ENCODE results near the gene CXCL3. TPM values are rescaled to one million over a fixed set of nuclear protein-coding genes. Genes with fewer than 3 reads are reported as not detected.

The CXCL3 gene
- polyA plus RNA-seq, 2 of the 4 experiments (the other 2 are of a cell fraction): 5.1 to 17.9 TPM

- ATAC-seq (no peak), FAIRE-seq (no peak), DNase-seq (ENCODE audit: low read depth in 1 of 2, low spot score in 1 of 2) (no peak)
- CTCF ChIA-PET: interaction anchor here (2.9 to 4.4 kb wide), 3 partner anchors 38 to 134 kb away, joined by 22 to 30 read pairs (median 23); partner anchors contain the start of genes CXCL2 and CXCL3
- H3K4me2 ChIP-seq: no peak overlapping the region
- H3K4me3 ChIP-seq: no peak overlapping the region
- POLR2A ChIA-PET: no interaction called here
- 88% methylated on average over 6 of the region's 6 CpGs for WGBS (ENCODE audit: missing lambda C conversion rate)
- peaks cover 28% of the 10 kb centered on the region for H3K4me1 ChIP-seq
- TF ChIP-seq ZSCAN20 (CRISPR knock-in tag; IDR thresholded peaks at IDR 0.05) (no peak), ZFP36 (IDR thresholded peaks at IDR 0.05; ENCODE audit: borderline replicate concordance, partially characterized antibody) (no peak), ESRRA (IDR thresholded peaks at IDR 0.05; ENCODE audit: borderline replicate concordance, low read length) (no peak), FOSB (CRISPR knock-in tag; IDR thresholded peaks at IDR 0.05) (no peak), EP300 (IDR thresholded peaks at IDR 0.05) (no peak), RCOR1 (IDR thresholded peaks at IDR 0.05; ENCODE audit: low read depth, low read length) (no peak)
- peak overlapping the region; percentile 93 to 99; a peak in 5 of 6 replicates for H3K27ac ChIP-seq
- peaks cover 8% of the 10 kb centered on the region; the same call in 1 of the 3 replicates for H3K9me3 ChIP-seq
Observed at GRCh38 chr4:74000301-74000700, 38.2 kb downstream of the CXCL3 start.

- ChIA-PET CTCF (interaction anchor here (0.7 to 4.4 kb wide), 20 partner anchors 9 to 335 kb away, joined by 3 to 30 read pairs (median 4); partner anchors contain the start of genes CXCL2 and CXCL3), POLR2A (interaction anchor here (0.8 to 2.4 kb wide), 14 partner anchors 8 to 258 kb away, joined by 3 to 34 read pairs (median 5); partner anchors contain the start of genes CXCL1, CXCL2, CXCL3 and CXCL8)
- H3K4me1 ChIP-seq: peaks cover 16% of the 10 kb centered on the region
- peak; percentile 97 to 98 for ATAC-seq
- peaks cover 8% of the 10 kb centered on the region; the same call in 1 of the 3 replicates for H3K9me3 ChIP-seq
- H3K27ac ChIP-seq: peak within 1 kb of the TSS; percentile 93 to 99
- DNase-seq (ENCODE audit: low read depth in 1 of 2, low spot score in 1 of 2): peak; percentile 47 to 92
- H3K4me3 ChIP-seq: peak within 1 kb of the TSS; percentile 52
- FAIRE-seq: no peak
- H3K4me2 ChIP-seq: peak within 1 kb of the TSS; percentile 86
- under 1% methylated on average over 31 of the region's 46 CpGs for WGBS (ENCODE audit: missing lambda C conversion rate)
- TF ChIP-seq SREBF2 (IDR thresholded peaks at IDR 0.05): no peak
- TF ChIP-seq SMC3 (IDR thresholded peaks at IDR 0.05): peak; percentile 75
- TF ChIP-seq HEYL (CRISPR knock-in tag; IDR thresholded peaks at IDR 0.05): no peak
- no peak for TF ChIP-seq RARB (CRISPR knock-in tag; IDR thresholded peaks at IDR 0.05)
- no peak for TF ChIP-seq PHF8 (IDR thresholded peaks at IDR 0.05; ENCODE audit: borderline replicate concordance, low read depth)
- TF ChIP-seq FOSB (CRISPR knock-in tag; IDR thresholded peaks at IDR 0.05): no peak
- no peak for TF ChIP-seq ATOH8 (CRISPR knock-in tag; IDR thresholded peaks at IDR 0.05; ENCODE audit: low read depth)
- TF ChIP-seq EP300 (IDR thresholded peaks at IDR 0.05): peak in 1 of 2 experiments; percentile 25; a peak in 1 of 5 replicates
- TF ChIP-seq, protein P1, sequence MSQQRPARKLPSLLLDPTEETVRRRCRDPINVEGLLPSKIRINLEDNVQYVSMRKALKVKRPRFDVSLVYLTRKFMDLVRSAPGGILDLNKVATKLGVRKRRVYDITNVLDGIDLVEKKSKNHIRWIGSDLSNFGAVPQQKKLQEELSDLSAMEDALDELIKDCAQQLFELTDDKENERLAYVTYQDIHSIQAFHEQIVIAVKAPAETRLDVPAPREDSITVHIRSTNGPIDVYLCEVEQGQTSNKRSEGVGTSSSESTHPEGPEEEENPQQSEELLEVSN (IDR thresholded peaks at IDR 0.05; ENCODE audit: borderline replicate concordance, low read depth): peak; percentile 61; the same call in 1 of the 2 replicates
- TF ChIP-seq KDM5A (IDR thresholded peaks at IDR 0.05): no peak
- no peak for TF ChIP-seq KDM1A (IDR thresholded peaks at IDR 0.05; ENCODE audit: low read depth)
- TF ChIP-seq ESRRA (IDR thresholded peaks at IDR 0.05; ENCODE audit: borderline replicate concordance, low read length): peak; percentile 44; the same call in 1 of the 2 replicates
- TF ChIP-seq MAZ (IDR thresholded peaks at IDR 0.05; ENCODE audit: borderline replicate concordance, low read depth, low read length): no peak
- TF ChIP-seq GATA3 (IDR thresholded peaks at IDR 0.05; ENCODE audit: borderline replicate concordance): peak; percentile 44; the same call in 1 of the 2 replicates
- no peak for TF ChIP-seq CBX2 (IDR thresholded peaks at IDR 0.05; ENCODE audit: borderline replicate concordance, low read depth)
- no peak for TF ChIP-seq CHD2 (IDR thresholded peaks at IDR 0.05; ENCODE audit: low read length, partially characterized antibody)
- peak; percentile 78 to 79 for TF ChIP-seq RAD21 (conservative IDR thresholded peaks at IDR 0.05 in 1 of 2, IDR thresholded peaks at IDR 0.05 in 1 of 2)
- TF ChIP-seq ZFP36 (IDR thresholded peaks at IDR 0.05; ENCODE audit: borderline replicate concordance, partially characterized antibody): no peak
- 0 out of 2 replicates have a peak, but pooled peaks have one; percentile 14 for TF ChIP-seq HOXB13 (CRISPR knock-in tag; IDR thresholded peaks at IDR 0.05; ENCODE audit: low read depth)
- peak; percentile 80 to 93 for TF ChIP-seq JUN (IDR thresholded peaks at IDR 0.05)
- no peak for TF ChIP-seq NR3C1 (IDR thresholded peaks at IDR 0.05)
- no peak for TF ChIP-seq POLR2AphosphoS2 (conservative IDR thresholded peaks at IDR 0.05; ENCODE audit: low read length)
- TF ChIP-seq HMGXB4 (CRISPR knock-in tag; IDR thresholded peaks at IDR 0.05; ENCODE audit: borderline replicate concordance): no peak
- TF ChIP-seq PBX3 (IDR thresholded peaks at IDR 0.05): no peak
- TF ChIP-seq TFCP2L1 (CRISPR knock-in tag; IDR thresholded peaks at IDR 0.05): no peak
- no peak for TF ChIP-seq BHLHE40 (IDR thresholded peaks at IDR 0.05; ENCODE audit: low read depth, low read length)
- no peak for TF ChIP-seq HDAC2 (IDR thresholded peaks at IDR 0.05)
- no peak for TF ChIP-seq JUNB (IDR thresholded peaks at IDR 0.05)
- TF ChIP-seq MAFK (IDR thresholded peaks at IDR 0.05; ENCODE audit: partially characterized antibody): no peak
Observed at GRCh38 chr4:73998040-73999011, 40.2 kb downstream of the CXCL3 start, which contains the start of gene CXCL5. CXCL5 (minus strand) TSS chr4:73998677; CDS start chr4:73998581, 96 bp downstream.
